22Rv1 (cell line): ENCODE measurements around the gene NAV2.

ENCODE experiments used
- CTCF ChIP-seq: fragments of 450-650 bp; IDR thresholded peaks from 2 replicates; pipeline ENCODE4 v1.5.1; 2017; ENCODE audit warnings: mild to moderate bottlenecking
- ZFX ChIP-seq: fragments of 450-650 bp; IDR thresholded peaks from 2 replicates; pipeline ENCODE4 v1.6.1; 2017; ENCODE audit warnings: antibody characterized with exemption, borderline replicate concordance

GRCh38 chr11:19794161-19794560 is 81.5 kb downstream of the NAV2 start:
- TF ChIP-seq CTCF (no peak), ZFX (no peak)
